RCC 7860 (cell line): ENCODE measurements around the gene TRABD2A.

Experiments used
- DNase-seq: peaks from one replicate; pipeline ENCODE4 v3.0.0-alpha.2; 2015; ENCODE audit warnings: low spot score
- FAIRE-seq: peaks from 2 replicates; lab custom pipeline; 2012; peaks lifted over from hg19 to GRCh38; lab: Jason Lieb, UNC

The TRABD2A gene

DNA sequence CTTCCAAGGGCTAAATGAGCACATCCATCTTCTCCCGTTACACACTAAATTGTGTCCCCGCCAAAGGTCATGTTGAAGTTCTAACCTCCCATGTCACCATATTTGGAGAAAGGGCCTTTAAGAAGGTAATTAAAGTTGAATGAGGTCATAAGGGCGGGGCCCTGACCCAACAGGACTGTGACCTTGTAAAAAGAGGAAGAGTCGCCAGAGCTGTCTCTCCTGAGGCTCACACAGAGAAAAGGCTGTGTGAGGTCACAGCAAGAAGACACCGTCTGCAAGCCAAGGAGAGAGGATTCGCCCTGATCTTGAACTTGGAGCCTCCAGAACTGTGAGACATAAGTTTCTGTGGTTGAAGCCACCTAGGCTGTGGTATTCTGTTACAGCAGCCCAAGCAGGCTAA is 24.1 kb downstream of the TRABD2A start:
- FAIRE-seq = no peak
- no peak for DNase-seq

DNA sequence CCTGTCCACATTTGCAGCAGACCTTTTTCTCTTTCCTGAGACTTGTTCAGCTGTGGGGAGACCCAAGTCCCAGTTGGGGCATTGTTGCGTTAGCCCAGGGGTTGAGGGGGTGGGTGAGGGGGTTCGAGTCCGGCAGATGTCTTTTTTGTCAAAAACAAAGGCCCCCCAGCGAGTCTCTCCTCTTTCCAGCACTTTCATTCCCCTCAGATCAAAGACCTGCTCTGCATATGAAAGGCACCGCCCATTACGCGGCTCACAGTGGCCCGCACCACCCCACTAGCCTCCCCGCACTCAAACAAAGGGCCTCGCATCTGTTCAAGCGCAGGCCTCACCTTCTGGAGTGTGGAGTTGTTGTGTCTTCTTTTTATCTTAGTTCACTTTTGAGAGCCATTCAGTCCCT is 25.2 kb downstream of the TRABD2A start:
- DNase-seq = no peak
- no peak for FAIRE-seq

DNA sequence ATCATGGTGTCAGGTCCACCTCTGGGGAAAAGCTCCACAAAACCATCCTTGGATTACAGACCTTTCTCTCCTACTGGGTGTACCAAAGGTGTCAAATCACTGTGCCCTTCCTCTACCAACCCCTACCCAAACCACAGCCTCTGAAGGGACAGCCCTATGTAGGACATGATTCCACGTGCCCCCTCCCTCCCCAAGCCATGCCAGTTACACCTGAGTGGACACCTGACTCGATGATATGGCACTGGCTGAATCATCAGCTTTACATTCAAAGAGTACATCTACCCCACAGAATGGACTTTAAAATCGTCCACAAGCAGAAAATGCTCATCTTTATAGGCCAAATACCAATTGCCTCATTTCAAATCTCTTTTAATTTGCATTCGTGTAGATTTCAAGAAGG is 26.0 kb downstream of the TRABD2A start:
- FAIRE-seq = no peak

DNA sequence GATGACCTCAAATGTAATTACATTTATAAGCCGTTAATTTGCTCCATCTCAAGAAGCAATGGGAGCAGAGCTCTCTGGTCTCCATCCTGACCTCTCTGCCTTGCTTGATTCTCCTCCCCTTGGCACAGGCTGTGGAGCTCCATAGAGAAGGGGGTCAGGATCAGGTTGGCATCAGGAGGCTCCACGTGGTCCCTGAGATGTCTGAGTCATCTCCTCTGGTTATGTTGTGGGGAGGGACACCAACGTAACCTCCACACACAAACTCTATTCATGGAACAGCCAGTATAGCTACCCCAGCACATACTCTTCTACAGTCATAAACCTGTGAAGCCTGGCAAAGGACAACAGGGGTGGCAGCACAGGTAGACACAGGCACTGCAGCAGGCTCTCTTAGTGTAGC is 29.0 kb downstream of the TRABD2A start:
- DNase-seq (no peak), FAIRE-seq (no peak)

More for the DNA sequence above, 26.0 kb downstream of the TRABD2A start:
- no peak for DNase-seq

DNA sequence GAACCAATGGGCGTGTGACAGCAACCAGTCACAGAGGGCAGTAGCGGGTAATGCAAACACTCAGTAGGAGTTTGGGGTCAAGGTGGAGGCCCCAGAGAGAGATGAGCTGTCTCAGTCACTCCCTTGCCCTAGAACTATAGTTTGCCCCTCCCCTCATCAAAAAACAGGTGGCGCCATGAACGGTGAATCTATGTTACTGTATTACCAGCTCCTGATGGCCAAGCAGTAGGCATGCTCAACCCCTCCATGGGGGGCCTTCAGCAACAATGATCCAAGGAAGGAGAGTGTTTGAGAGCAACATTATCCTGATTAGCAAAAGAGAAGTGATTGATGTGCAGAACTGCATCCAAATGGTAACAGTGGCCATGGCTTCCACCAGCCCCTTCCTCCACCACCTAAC is 30.4 kb downstream of the TRABD2A start:
- DNase-seq (no peak), FAIRE-seq (no peak)

DNA sequence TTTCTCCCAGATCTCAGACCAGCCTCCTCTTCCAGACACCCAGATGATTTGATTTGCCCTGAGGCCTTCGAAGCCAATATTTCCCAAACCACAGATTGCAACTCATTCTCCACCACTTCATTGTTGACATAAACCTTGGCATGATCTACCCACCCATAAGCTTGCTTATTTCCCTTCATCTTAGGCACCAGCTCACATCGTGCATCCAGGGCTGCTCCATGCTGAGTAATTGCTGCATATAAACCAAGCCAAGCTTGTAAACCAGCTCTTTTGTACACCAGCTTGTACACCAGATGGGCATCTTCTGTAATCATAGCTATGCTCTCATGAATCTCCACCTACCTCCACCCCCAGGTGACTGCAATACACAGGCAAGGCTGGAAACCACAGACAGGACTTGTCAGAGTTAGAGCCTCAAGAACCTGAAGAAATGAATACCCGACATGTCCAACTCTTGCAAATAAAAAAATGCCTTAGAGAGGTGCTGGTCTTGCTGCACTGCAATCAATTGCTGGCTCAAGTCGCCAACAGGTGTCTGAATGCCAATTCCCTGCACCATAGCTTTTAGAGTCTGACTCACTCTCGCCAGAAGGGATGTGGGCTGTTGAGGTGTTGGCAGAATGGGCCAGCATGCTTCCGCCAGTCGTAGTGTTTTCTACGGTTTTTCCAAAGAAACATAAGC is 31.5 kb downstream of the TRABD2A start:
- DNase-seq (no peak), FAIRE-seq (no peak)

DNA sequence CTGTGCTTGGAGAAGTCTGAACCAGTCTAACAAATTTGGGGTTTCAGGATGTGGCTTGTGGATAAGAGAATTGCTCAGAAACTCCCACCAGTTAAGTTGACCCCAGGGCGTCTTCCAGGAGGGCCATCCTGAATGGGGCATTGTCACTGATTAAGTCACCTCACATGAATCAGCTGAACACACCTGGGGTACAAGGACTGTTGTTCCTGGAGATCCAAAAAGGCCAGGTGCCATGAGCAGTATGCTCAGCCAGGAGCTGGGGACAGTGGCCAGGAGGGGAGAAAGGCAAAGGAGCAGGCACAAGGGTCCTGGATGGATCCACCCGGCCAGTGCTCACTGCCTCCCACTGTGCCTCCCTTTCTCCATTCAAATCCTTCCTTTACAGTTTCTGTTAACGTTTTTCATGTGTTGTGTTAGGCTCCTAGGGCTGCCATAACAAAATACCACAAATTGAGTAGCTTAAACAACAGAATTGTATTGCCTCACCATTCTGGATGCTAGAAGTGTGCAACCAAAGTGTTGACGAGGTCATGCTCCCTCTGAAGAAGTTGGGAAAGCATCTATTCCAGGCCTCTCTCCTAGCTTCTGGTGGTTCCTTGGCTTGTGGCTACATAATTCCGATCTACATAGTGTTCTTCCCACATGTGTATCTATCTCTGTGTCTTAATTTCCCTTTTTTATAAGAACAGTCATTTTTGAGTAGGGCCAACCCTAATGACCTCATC is 33.4 kb downstream of the TRABD2A start:
- FAIRE-seq (no peak), DNase-seq (no peak)

DNA sequence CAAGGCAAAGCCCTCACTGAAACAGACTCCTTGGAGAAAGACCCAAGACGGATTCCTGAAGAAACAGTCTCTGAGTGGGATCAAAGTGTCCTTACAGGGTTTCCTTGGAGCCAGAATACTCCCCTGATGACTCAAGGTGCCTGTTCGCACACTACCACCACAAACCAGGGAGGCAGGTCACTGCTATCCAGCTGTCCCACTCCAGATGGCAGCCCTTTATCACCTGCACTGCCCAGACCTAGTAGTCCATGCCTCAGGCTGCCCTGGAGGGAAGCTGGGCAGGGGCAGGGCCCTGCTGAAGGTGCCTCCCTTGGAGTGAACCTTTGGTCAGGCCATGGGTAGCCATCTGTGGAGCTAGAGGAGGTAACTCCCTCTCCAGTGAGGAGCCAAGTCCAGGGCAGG is 34.1 kb downstream of the TRABD2A start:
- no peak for DNase-seq
- no peak for FAIRE-seq

DNA sequence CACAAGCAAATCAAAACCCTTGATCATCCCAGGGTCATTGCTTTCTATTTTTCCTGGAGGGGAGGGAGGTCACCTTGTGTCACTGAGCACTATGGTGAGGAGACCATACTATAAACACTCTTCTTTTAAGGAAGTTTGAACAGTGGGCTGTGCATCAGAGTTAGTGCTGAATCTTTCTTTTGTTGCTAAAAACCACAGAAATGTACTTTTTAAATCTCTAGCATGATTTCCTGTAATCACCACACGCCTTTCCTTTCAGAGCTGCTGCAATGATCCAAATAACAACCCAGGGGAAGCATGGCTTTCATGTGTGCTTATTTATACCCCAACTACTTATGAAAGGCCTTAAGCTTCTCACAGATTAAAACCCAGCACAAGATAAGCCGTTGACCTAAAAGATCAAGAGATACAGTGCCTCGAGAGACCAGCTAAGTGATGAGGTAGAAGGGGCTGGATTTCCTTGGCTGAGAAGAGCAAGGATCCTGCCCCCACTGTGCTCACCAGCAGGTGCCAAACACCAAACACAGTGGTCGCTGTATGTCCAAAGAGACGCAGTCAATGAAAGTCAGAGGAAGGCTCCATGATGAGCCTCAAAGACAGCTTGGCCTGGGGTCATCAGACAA is 34.7 kb downstream of the TRABD2A start:
- FAIRE-seq = no peak
- DNase-seq = no peak

DNA sequence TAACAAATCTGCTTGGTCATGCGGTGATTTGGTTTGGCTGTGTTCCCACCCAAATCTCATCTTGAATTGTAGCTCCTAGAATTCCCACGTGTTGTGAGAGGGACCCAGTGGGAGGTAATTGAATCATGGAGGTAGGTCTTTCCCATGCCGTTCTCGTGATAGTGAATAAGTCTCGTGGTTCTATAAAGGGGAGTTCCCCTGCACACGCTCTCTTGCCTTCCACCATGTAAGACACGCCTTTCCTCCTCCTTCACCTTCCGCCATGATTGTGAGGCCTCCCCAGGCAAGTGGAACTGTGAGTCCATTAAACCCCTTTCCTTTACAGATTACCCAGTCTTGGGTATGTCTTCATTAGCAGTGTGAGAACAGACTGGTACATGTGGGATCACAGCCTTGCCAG is 36.7 kb downstream of the TRABD2A start:
- no peak for DNase-seq
- FAIRE-seq = no peak

DNA sequence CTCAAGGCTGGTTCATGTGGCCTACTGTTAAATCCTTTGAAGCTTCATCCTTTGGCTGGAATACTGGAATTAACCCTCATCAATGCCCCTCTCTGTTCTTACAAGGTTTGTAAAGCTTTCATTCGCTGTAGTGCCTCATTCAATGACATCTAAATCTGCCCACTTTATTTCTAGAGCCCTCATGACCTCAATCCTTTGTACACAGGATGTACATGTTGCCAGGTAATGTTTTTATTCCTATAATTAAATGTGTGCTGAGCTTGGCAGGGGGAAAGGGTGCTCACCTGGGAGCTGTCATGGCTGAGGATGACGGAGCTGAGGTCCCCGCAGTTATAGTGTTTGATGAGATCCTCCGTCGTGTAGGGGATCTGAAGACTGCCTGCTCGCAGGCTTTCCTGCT is 39.3 kb downstream of the TRABD2A start:
- DNase-seq = no peak
- no peak for FAIRE-seq

DNA sequence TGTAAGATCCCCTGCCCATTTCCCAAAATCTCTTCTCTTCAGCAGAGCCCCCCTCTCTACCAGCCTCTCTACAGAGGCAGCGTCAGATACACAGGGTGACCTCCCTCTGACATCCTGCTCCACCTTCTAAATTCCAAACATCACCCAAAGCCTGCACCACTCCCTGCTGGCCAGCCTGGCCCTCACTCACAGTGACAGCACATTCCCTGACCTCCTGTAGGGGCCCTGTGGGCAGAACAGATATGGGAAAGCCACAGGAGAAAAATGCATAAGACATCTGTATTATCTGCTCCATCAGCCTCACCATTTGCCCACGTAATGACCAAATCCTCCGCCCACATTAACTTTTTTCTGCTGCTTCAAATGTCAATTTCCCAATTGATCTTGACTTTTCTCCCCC is 40.6 kb downstream of the TRABD2A start:
- FAIRE-seq = no peak
- DNase-seq = no peak

DNA sequence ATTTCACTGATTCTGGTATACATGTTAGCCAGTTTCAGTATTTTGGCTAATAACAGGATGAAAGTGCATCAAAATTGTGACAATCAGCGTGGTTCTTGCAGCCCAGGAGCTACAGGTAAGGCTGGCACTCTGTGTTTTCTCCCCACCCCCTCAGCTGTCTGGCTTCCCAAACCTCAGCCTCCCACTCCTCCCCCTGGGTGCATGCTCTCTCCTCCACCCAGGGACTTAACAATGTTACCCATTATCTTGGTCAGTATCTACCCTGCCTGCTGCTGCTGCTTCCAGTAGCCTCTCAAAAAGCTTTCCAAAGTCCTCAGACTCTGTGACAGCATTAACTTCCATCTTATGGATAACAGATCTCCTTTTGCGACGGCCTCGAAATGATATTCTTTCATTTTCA is 41.0 kb downstream of the TRABD2A start:
- FAIRE-seq (no peak), DNase-seq (no peak)

DNA sequence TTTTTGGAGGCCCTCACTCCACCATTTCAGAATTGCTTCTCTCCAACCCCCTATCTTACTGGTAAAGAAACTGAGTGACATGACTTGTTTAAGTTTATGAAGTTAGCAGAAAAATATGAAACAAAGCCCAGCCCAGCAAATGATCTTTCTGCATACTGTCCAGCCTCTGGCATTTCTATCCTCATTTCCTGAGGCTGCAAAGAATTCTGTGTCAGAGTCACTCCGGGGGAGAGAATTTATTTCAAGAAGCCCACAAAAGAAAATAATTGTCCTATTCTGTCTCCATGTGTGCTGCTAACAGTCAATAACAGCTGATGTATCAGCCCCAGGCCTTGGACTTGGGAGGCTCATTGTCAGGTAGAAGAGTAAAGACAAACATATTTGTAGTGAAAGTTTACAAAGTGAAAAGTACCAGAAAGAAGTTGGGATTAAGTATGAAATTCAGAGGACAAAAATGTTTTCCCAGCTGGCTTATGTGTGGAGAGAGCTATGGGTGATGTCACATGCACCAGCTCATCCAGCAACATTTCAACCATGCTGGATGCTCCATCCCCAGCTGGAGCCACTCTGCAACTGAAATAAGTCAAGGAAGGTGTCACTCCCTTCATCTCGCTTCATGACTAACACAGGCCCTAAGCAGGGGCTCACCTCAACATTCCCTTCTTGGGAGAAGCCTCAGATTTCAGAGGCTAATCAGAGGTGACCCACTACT is 42.3 kb downstream of the TRABD2A start:
- FAIRE-seq (no peak), DNase-seq (no peak)

DNA sequence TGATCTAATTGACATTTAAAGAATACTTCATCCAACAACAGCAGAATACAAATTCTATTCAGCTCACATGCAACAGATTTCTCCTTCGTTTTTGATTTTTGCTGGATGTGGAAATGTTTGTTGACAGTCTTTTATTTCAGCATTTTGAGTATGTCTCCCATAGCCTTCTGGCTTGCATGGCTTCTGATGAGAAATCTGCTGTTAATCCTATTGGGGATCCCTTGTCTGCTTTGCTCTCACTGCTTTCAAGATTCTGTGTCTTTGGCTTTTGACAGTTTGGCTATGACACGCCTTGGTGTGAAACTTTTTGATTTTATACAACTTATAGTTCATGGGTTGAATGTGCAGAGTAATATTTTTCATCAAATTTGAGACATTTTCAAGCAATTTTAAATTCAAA is 44.7 kb downstream of the TRABD2A start:
- FAIRE-seq = no peak
- DNase-seq = no peak

DNA sequence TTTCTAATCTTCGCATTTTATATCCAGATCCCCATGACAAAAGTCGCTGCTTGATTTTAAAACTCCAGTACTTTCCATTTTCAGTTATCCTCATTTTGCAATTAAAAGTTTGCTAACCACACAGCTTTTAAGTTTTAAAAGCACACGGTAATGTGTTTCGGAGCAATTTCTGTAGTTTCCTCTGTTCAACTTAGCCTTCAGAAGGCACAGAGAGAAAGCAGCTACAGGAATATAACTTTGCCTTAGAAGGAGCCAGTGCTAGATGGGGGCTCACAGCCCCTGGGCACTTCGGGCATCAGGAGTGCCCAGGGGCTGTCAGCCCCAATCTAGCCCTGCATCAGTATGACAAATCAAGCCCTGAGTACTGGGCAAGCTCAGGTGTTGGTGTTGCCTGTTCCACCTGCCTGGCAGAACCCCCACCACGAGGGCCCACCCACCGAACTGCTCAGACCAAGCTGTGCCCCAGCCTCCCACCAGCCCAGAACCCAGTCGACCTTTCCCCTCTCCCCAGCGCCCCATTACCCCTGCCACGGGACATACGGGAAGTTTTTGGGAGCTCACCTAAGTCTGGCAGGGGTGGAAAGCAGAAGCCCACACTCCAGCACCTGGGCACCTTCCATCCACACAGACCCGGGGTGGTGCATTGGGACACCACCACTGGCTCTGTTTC is 47.3 kb downstream of the TRABD2A start:
- no peak for DNase-seq
- no peak for FAIRE-seq

DNA sequence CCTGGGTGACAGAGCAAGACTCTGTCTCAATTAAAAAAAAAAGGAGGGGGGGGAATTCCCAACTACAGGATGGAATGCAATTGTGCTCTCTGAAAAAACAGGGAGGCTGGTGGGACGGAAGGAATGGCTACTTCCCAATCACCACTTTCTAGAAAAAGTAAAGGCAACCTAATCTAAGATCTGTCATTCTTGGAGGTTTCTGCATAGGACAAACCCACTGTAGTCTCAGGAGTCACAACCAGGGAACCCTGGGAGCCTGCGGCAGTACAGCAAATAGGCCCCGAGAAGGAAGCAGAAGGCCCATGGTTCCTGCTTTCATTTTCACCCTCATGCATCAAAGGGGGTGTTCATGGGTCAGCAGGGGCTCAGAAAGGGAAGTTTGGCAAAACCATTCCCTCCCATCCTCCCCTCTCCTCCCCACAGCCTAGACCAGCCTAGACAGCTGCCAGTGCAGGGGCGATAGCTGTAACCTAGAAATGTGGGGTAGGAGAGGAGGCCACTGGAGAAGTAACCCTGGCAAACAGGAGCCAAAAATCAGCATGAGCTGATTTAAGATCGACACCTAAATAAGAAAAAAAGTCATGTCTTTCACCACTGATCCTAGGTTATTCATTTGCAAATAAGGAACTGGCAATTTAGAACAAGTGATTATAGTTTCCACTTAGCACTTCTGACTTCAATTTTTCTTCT is 48.0 kb downstream of the TRABD2A start:
- DNase-seq (no peak), FAIRE-seq (no peak)

DNA sequence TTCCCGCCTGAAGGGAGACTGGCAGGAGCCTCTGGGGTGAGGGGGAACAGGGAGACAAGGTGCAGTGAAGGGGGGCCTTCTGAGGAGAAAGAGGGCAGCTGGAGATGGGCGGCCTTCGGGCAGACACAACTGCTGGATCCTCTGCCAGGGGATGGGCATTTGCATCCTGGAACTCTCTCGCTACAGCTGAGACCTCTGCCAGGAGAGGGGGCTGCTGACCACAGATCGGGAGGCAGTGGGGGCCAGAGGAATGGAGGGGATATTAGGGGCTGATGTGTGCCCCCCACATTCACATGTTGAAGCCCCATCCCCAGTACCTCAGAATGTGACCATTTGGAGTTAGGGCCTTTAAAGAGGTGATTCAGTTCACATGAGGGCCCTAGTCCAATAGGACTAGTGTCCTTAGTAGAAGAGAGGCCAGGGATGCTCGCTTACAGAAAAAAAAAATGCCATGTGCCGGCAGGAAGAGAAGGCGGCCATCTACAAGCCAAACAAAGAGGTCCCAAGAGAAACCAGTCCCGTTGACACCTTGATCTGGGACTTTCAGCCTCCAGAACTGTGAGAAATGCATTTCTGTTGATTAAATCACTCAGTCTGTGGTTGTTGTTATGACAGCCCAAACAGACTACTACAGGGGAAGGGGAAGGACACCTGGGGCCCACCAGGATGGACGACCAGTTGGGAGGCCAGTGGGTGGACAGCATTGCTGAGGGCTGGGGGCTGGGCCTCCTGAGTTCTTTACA is 50.0 kb downstream of the TRABD2A start:
- DNase-seq (no peak), FAIRE-seq (no peak)

DNA sequence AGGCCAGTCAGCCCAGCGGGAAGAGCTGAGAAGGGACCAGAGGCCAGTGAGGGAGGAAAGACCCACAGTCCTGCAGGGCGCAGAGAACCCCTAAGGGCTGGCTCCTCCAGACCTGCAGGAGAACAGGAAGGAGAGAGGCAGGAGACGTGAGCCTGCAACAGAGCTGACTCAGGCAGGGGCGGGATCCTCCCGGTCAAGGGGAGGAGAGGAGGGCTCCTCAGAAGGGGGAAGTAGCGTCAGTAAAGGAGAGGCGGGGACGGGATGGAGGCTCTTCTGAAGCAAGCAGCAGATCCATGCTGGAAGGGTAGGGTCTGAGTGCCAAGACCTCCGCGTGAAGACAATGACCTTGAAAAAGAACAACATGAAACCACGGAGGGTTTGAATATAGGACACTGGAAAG is 50.8 kb downstream of the TRABD2A start:
- FAIRE-seq (no peak), DNase-seq (no peak)

DNA sequence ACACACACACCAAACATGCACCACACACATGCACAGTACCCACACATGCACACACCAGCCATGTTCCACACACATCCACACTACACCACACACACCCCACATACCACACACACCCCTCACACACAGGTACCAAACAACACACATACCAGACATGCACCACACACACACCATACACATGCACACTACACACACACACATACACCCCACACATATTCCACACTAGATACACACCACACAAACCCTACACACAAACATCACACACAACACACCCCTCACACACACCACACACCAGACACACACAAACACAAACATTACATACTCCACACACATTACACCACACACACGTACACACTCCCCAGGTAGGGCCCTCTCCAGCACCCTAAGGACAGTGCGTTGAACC is 51.2 kb downstream of the TRABD2A start:
- no peak for DNase-seq
- no peak for FAIRE-seq
